PC-9 (cell line): ENCODE measurements around the gene SANBR. TPM values are rescaled to one million over a fixed set of nuclear protein-coding genes. Genes with fewer than 3 reads are reported as not detected.
A peak's percentile ranks its signal among the peaks of the same experiment; 100 is the strongest.

ENCODE experiments used
- BruUV-seq: library from RNA; stranded (reverse); fragments of 400-500 nt; replicated peaks from 2 replicates; lab custom pipeline; 2021; lab: Mats Ljungman, UMichigan
- CTCF ChIA-PET: fragments of 300-600 bp; sonication (Branson Sonifier 250); formaldehyde crosslinking; loops from one replicate; lab custom pipeline; 2022; ENCODE audit warnings: antibody characterized with exemption; lab: Charles Lee
- POLR2A ChIA-PET: fragments of 300-600 bp; sonication (Branson Sonifier 250); formaldehyde crosslinking; loops from one replicate; lab custom pipeline; 2022; ENCODE audit warnings: antibody characterized with exemption; ENCODE audit not compliant: unreplicated experiment; lab: Charles Lee
- DNase-seq, 2 experiments: peaks; one replicate each; pipeline versions ENCODE4 v3.0.0 to v3.0.0-alpha.2; 2015 to 2022; ENCODE audit warnings: mixed read lengths in 1 of 2
- H2AFZ ChIP-seq: fragments of 200-600 bp; sonication (generic); 2 replicates; pipeline ENCODE4 v1.8.1; 2017; ENCODE audit warnings: antibody characterized with exemption
- H3F3A ChIP-seq: fragments of 200-600 bp; sonication (generic); 2 replicates; pipeline ENCODE4 v1.8.1; 2017; ENCODE audit warnings: antibody characterized with exemption, mild to moderate bottlenecking, low read depth; ENCODE audit not compliant: insufficient read depth
- H3K27ac ChIP-seq: fragments of 200-600 bp; sonication (generic); 2 replicates; pipeline ENCODE4 v1.6.1; 2016; ENCODE audit warnings: mixed run types
- H3K27me3 ChIP-seq: fragments of 200-600 bp; sonication (generic); 2 replicates; pipeline ENCODE4 v1.6.1; 2016; ENCODE audit warnings: low read depth, mixed run types; ENCODE audit not compliant: insufficient read depth
- H3K36me3 ChIP-seq: fragments of 200-600 bp; sonication (generic); 2 replicates; pipeline ENCODE4 v1.6.1; 2016; ENCODE audit warnings: low read depth, mixed run types
- H3K4me1 ChIP-seq: fragments of 200-600 bp; sonication (generic); replicated peaks from 2 replicates; pipeline ENCODE4 v1.6.1; 2016; ENCODE audit warnings: mixed run types; ENCODE audit not compliant: insufficient read depth
- H3K4me2 ChIP-seq: fragments of 200-600 bp; sonication (generic); 2 replicates; pipeline ENCODE4 v1.6.1; 2017; ENCODE audit warnings: mixed run types
- H3K4me3 ChIP-seq: fragments of 200-600 bp; sonication (generic); 2 replicates; pipeline ENCODE4 v1.6.1; 2016; ENCODE audit warnings: mixed run types
- H3K79me2 ChIP-seq: fragments of 200-600 bp; sonication (generic); 2 replicates; pipeline ENCODE4 v1.6.1; 2017; ENCODE audit warnings: low read depth, mixed run types
- H3K9me2 ChIP-seq: fragments of 200-600 bp; sonication (generic); 2 replicates; pipeline ENCODE4 v1.8.1; 2017; ENCODE audit warnings: mild to moderate bottlenecking; ENCODE audit not compliant: insufficient read depth
- H3K9me3 ChIP-seq: fragments of 200-600 bp; sonication (generic); 2 replicates; pipeline ENCODE4 v1.8.1; 2016; ENCODE audit warnings: low read depth; ENCODE audit not compliant: insufficient read depth
- H4K20me1 ChIP-seq: fragments of 200-600 bp; sonication (generic); 2 replicates; pipeline ENCODE4 v1.8.1; 2017; ENCODE audit not compliant: insufficient read depth
- EZH2 ChIP-seq: fragments of 200-600 bp; sonication (generic); IDR thresholded peaks from 2 replicates; pipeline ENCODE4 v1.8.0; 2017; ENCODE audit warnings: antibody characterized with exemption, low read depth
- intact Hi-C: fragments of 100-400 bp; cut with micrococcal nuclease; formaldehyde crosslinking; loops from one replicate; pipeline ENCODE4 v1.10.0; 2022; ENCODE audit not compliant: unreplicated experiment
- total RNA-seq: library from RNA; stranded (reverse); gene quantifications from 2 replicates; pipeline ENCODE4 v1.2.3, GENCODE V29; 2021
- TF ChIP-seq, protein P1 (sequence below): fragments of 200-600 bp; sonication (generic); conservative IDR thresholded peaks from 2 replicates; pipeline ENCODE4 v1.6.1; 2017; ENCODE audit warnings: mixed run types, antibody characterized with exemption, mild to moderate bottlenecking, moderate library complexity

SANBR gene
- total RNA-seq, 1 experiment from 2014 or later, result 12.6 TPM

DNA sequence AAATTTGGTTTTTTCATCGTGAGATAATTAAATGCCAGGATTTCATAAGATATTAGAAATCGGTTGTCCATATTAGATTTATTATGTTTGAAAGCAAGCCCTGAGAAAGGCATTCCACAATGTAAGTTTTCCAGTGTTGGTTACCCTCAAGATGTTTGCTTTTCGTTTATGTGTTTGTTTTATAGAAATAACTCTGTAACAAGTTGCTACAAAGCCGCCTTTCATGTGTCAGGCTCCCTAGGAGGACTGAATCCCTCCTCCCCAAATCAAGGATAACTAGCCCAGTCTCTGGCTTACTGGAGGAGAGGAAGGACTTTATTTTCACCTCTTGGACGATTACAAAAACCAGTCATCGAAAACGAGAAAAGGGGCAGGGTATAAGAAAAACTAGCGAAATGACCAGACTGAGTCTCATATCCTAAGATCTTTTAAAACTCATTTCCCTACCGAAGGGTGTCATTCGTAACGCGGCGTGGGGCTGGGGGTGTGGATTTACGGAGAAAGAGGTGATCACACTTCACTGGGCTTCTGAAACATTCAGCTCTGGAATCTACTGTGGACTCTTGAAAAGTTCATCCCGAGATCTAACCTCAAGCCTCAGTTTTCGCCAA is 49.2 kb upstream of the SANBR start:
- H3K27me3 ChIP-seq, result no peaks in the 10 kb centered on the region
- intact Hi-C loops, result loop anchor here (1.0 to 10.0 kb wide), 4 partner anchors 11 to 158 kb away; partner anchors contain the start of genes REL and SANBR
- H4K20me1 ChIP-seq, result peaks cover 9% of the 10 kb centered on the region
- POLR2A ChIA-PET, result interaction anchor here (0.5 to 0.9 kb wide), 4 partner anchors 10 to 1781 kb away, joined by 3 to 4 read pairs (median 3); no protein-coding TSS in a partner anchor
- TSS peak; percentile 82 for BruUV-seq
- H3K9me2 ChIP-seq, result no peaks in the 10 kb centered on the region
- H3K27ac ChIP-seq, result peak overlapping the region; percentile 98
- no peaks in the 10 kb centered on the region; the same call in 1 of the 2 replicates for H3K9me3 ChIP-seq
- H3K4me3 ChIP-seq, result peak overlapping the region; percentile 87
- H3K4me2 ChIP-seq, result peak overlapping the region; percentile 85
- H3F3A ChIP-seq, result peaks cover 69% of the 10 kb centered on the region
- peak in 1 of 2 experiments; percentile 68 for DNase-seq
- peaks cover 59% of the 10 kb centered on the region for H3K79me2 ChIP-seq
- H3K36me3 ChIP-seq, result peaks cover 9% of the 10 kb centered on the region
- CTCF ChIA-PET, result interaction anchor here (0.6 kb wide), 1 partner anchor 134 kb away, joined by 14 read pairs; no protein-coding TSS in a partner anchor
- H2AFZ ChIP-seq, result peak overlapping the region; percentile 84
- TF ChIP-seq, protein P1, sequence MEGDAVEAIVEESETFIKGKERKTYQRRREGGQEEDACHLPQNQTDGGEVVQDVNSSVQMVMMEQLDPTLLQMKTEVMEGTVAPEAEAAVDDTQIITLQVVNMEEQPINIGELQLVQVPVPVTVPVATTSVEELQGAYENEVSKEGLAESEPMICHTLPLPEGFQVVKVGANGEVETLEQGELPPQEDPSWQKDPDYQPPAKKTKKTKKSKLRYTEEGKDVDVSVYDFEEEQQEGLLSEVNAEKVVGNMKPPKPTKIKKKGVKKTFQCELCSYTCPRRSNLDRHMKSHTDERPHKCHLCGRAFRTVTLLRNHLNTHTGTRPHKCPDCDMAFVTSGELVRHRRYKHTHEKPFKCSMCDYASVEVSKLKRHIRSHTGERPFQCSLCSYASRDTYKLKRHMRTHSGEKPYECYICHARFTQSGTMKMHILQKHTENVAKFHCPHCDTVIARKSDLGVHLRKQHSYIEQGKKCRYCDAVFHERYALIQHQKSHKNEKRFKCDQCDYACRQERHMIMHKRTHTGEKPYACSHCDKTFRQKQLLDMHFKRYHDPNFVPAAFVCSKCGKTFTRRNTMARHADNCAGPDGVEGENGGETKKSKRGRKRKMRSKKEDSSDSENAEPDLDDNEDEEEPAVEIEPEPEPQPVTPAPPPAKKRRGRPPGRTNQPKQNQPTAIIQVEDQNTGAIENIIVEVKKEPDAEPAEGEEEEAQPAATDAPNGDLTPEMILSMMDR, result no peak
- TF ChIP-seq EZH2, result no peak
- peaks cover 57% of the 10 kb centered on the region for H3K4me1 ChIP-seq

DNA sequence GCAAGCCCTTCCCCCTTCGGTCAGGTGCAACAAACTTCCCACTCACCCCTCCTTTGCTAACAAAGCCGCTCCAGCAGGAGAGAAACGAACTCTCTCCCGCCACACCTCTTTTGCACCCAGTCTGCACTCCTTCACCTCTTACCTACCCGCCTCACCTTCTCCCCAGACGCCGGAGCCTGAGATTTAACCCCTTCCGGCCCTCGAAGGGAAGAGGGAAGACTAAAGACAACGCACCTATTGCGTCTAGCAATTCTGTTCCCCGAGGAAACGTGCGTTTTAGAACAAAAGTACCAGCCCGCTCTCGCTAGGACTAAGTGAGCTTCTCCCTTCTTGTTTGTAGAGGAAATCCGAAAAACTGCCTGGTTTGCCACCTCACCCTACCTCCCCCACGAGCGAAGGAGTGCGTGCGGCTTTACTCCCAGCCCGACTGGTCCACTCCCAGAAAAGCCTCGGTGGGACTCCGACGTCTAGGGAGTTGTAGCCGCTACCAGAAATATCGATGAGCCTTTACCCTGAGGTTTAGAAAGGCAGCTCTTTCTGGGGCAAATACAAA is 48.6 kb upstream of the SANBR start:
- no peaks in the 10 kb centered on the region for H3K9me2 ChIP-seq
- intact Hi-C loops, result loop anchor here (1.0 to 10.0 kb wide), 4 partner anchors 12 to 158 kb away; partner anchors contain the start of genes REL and SANBR
- H3F3A ChIP-seq, result peaks cover 63% of the 10 kb centered on the region
- H3K4me2 ChIP-seq, result peak overlapping the region; percentile 85
- no TSS peak for BruUV-seq
- ChIA-PET POLR2A (interaction anchor here (0.5 kb wide), 1 partner anchor 1780 kb away, joined by 3 read pairs; no protein-coding TSS in a partner anchor), CTCF (interaction anchor here (0.6 kb wide), 1 partner anchor 134 kb away, joined by 14 read pairs; no protein-coding TSS in a partner anchor)
- peaks cover 51% of the 10 kb centered on the region for H3K4me1 ChIP-seq
- peak; percentile 89 to 94 for DNase-seq
- no peaks in the 10 kb centered on the region; the same call in 1 of the 2 replicates for H3K9me3 ChIP-seq
- H3K36me3 ChIP-seq, result peaks cover 15% of the 10 kb centered on the region
- H3K27ac ChIP-seq, result peak overlapping the region; percentile 98
- peak overlapping the region; percentile 87 for H3K4me3 ChIP-seq
- peaks cover 9% of the 10 kb centered on the region for H4K20me1 ChIP-seq
- peak overlapping the region; percentile 84 for H2AFZ ChIP-seq
- TF ChIP-seq, protein P1, result no peak
- no peak for TF ChIP-seq EZH2
- H3K79me2 ChIP-seq, result peaks cover 65% of the 10 kb centered on the region
- H3K27me3 ChIP-seq, result no peaks in the 10 kb centered on the region

DNA sequence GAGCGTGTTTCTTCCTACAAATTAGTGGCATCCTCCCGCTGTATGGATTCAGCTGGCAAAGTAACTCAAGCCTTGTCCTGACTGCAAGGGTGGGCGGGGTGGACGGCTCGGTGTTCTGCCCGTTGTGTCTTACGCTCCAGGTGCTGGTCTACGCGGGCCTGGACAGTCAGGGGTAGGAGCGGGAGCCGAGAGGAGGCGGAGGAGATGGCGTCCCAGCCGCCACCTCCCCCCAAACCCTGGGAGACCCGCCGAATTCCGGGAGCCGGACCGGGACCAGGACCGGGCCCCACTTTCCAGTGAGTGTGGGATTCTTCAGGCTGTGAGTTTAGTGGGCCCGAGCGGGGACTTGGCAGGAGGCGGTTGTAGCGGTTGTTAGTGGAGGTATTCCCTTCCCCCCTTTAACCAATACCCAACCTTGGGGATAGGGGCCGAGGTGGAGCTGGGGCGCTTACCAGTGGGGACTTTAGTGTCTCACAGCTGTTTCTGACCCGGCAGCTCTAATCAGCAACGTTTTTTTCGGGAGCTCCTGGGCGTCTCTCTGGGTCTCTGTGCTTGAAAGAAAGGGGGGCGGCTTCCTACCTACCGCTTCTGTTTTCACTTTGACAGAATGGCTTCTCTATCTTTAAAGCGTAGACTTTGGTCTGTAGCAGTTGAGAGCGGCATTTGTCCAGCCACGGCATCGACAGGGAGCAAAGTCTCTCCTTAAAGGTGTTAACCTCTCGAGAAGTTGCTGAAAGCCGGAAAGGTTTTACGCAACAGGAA is 47.9 kb upstream of the SANBR start, which contains the start of the genes PEX13 and PUS10:
Gene PEX13 (plus strand): TSS at position 165 of the 762 bp plus-strand sequence. CDS start 40 bp downstream, at position 205.
Gene PUS10 (minus strand): TSS at position 700 of the 762 bp plus-strand sequence. CDS start 6,365 bp downstream, outside the sequence.
- TSS peak; percentile 70 for BruUV-seq
- H3K79me2 ChIP-seq, result peaks cover 71% of the 10 kb centered on the region
- peak within 1 kb of the TSS; percentile 85 for H3K4me2 ChIP-seq
- H3F3A ChIP-seq, result peaks cover 58% of the 10 kb centered on the region
- H3K4me1 ChIP-seq, result peaks cover 46% of the 10 kb centered on the region
- H3K9me2 ChIP-seq, result no peaks in the 10 kb centered on the region
- peaks cover 21% of the 10 kb centered on the region for H3K36me3 ChIP-seq
- ChIA-PET POLR2A (interaction anchor here (0.5 kb wide), 1 partner anchor 246 kb away, joined by 3 read pairs; no protein-coding TSS in a partner anchor), CTCF (no interaction called here)
- peaks cover 12% of the 10 kb centered on the region for H4K20me1 ChIP-seq
- intact Hi-C loops, result loop anchor here (1.0 to 10.0 kb wide), 4 partner anchors 12 to 157 kb away; partner anchors contain the start of genes REL and SANBR
- peak within 1 kb of the TSS; percentile 84 for H2AFZ ChIP-seq
- TF ChIP-seq EZH2, result no peak
- TF ChIP-seq, protein P1, result no peak
- H3K4me3 ChIP-seq, result peak within 1 kb of the TSS; percentile 87
- no peaks in the 10 kb centered on the region for H3K27me3 ChIP-seq
- DNase-seq, result peak; percentile 72 to 79
- peak within 1 kb of the TSS; percentile 98 for H3K27ac ChIP-seq
- no peaks in the 10 kb centered on the region; the same call in 1 of the 2 replicates for H3K9me3 ChIP-seq
